Activated naive CD4-positive, alpha-beta T cell (primary cell): Measurements from ENCODE around the gene MACF1.
A peak's percentile ranks its signal among the peaks of the same experiment; 100 is the strongest.
"Not testable (repeated sequence)": the region's sequence is repeated elsewhere in the genome, so short reads cannot be mapped to it uniquely, and the experiment has no call there.

Experiments used
- DNase-seq, 4 experiments: peaks; one replicate each; lab custom pipeline; 2025; lab: John Stamatoyannopoulos, UW

MACF1 gene

DNA sequence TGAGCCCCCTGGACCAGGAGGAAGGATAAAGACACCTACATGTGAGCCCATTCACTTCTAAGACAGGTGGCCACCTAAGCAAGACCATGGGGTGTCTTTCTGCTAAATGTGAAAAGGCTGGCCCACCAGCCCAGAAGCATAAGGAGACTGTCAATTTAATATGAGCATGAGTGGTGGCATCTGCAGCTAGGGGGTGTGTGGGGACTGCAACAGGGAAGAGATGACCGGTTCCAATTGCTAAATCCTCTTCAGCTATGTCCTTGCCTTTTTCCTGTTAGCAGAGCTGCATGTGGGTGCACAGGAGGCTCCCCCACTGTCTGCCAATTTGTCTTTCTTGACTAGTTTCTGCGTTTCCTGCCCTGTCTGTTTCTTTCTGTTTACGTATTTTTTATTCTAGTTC lies 264.7 kb downstream of the MACF1 start:
- no peak for DNase-seq

DNA sequence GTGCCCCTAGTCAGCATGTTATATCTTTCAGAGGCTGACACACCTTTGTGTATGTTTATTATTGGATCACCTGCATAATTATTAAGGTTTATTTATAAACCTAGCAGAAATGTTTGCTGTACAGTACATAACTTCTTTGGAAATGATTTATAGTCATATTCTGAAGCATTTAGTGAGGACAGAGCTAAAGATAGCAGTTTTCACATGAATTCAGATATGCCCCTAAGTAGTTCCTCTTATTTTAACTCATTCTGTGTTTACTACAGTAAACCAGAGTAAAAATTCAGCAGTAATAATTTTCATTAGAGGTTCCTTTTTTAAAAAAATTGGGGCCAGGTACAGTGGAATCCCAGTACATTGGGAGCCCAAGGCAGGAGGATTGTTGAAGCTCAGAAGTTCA lies 265.5 kb downstream of the MACF1 start:
- no peak for DNase-seq

DNA sequence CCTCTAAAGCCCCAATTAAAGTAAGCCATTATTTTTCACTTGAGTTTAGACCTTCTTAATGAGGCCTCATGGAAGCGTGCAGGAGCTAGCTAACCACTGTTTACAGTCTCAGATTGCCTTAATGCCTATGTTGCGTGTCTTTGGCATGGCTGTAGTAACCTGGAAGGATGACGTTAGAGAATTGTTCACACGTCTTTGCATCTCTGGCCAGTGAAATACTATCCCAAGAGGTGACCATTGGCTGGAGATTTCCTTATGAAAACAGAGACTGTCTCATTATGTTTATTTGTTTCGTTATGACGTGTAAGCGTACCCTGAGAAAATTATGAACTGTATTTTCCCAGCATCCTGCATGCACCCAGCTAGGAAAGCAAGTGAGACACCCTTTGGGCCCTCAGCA lies 268.3 kb downstream of the MACF1 start:
- DNase-seq: no peak

DNA sequence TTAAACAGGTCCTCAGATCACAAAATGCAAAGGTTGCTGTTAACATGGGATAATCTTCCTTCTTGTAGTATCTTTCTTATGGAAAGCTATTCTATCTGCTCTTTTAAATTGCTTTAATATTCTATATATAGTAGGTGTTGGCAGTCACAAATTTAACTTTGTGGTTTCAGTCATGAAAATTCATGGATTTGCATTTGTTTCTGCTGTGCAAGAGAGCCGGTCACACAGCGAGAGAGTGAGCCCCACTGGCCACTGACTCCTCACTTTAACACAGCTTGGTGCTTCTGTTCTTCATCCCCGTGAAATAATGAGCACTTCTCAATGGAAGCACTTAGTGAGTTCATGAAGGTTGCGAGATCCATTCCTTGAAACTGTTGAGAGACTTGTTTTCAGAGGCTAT lies 268.8 kb downstream of the MACF1 start:
- no peak for DNase-seq

DNA sequence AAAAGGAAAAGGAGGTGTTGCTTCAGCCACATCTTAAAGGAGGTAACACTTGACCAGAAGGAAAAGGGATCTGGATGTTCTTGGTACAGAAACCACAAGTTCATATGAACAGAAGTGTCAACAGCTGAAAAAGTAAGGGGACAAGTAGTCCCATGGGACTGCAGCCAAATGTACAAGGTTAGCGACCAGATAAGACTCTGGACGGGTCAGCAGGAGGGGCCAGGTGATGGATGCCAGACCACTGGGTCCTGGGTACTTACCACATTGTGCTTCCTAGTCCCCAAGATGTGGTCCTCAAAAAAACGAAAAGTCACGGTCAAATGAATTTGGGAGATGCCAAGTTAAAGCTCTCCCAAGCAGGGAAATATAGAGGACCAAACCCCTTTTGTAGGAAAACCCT lies 270.3 kb downstream of the MACF1 start:
- no peak for DNase-seq

DNA sequence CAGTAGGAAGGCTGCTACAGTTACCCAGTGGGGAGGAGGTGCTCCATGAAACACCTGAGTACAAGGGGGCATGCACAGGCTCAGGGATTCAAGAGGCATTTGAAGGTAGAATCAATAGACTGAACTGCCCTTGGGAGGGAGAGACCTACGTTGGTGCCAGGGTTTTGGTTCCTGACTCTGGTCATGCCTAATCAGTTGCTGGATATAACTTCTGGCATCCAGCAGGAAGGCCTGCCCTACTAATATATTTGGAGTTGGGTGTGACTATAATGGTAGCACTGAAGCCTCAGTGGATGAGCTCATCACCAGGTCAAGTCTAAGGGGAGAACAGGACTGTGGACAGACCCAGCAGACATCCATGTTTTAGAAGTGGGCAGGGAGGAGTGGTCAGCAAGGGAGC lies 271.1 kb downstream of the MACF1 start:
- not testable (repeated sequence) for DNase-seq

DNA sequence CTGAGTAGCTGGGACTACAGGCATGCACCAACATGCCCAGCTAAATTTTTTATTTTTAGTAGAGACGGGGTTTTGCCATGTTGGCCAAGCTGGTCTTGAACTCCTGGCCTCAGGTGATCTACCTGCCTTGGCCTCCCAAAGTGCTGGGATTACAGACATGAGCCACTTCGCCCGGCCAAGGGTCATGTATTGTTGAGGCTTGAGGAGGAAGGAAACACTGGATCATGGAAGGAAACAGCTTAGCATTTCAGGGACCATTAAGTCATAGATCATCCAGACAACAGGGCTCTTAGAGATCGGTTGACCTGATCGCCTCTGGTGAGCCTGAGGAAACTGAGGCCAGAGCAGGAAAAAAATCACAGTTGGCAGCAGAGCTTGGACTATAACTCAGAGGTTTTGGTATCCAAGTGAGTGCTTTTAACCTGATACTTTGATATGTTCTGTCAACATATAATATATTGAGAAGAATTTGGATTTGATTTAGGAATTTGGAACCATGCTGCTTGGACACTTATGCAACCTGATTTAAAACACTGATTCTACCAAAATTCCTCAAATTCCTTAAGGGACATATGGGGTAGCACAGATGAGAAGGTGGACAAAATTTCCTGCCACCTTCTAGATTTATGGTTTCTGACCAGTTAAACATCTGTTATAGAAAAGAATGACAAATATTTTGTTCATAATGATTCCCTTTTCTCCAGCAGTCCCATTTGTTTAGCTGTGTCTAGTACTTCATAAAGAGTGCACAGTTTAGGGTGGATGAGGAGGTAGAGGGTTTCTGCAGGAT lies 273.8 kb downstream of the MACF1 start:
- DNase-seq: no peak

DNA sequence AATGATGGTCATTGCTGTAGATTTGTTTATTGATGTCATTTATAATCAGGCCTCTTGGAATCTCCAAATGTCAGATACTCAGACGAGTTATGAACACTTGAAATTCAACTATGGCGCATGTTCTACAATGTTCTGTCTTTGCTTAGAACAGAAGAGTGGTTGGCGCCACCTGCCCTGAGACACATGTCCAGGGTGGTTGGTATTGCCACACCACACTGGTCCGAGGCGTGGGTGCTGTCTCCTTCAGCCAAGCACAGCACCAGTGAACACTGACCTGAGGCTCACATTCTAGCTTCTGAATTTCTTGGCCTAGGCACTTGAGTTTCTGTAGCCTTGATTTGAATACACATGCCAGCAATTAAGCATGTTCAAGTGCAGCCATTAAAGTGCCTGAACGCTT lies 276.8 kb downstream of the MACF1 start:
- no peak for DNase-seq

DNA sequence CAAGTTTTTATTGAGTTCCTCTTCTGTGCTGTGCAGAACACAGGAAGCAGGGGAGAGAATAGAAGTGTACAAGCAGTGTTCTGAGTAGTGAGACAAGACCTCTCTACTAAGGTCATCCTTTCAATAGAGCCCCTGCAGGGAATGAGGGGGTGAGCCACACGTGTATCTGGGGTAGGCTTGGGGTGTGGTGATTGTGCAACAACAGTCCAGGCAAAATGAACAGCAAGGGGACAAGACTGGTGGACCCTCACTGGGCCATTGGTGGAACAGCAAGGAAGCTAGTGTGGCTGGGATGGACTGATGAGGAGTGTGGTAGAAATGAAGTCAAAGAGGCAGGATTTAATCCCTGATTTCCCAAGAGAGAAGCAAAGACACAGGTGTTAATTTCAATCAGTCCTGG lies 278.8 kb downstream of the MACF1 start:
- DNase-seq: no peak

DNA sequence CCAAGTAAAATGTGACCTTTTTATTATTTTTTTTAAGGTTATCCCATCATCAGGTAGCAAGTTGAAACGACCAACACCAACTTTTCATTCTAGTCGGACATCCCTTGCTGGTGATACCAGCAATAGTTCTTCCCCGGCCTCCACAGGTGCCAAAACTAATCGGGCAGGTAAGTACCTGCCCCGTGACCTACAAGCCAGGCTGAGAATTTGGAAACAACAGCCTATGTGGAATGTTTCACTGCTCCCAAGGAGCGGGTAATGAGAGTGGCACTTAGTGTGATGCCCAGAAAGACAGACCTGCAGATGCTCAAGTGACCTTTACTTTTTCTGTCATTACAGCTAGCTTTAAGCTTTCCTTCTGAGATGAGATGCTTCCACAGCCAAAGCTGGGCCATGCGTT lies 280.1 kb downstream of the MACF1 start:
- no peak for DNase-seq

DNA sequence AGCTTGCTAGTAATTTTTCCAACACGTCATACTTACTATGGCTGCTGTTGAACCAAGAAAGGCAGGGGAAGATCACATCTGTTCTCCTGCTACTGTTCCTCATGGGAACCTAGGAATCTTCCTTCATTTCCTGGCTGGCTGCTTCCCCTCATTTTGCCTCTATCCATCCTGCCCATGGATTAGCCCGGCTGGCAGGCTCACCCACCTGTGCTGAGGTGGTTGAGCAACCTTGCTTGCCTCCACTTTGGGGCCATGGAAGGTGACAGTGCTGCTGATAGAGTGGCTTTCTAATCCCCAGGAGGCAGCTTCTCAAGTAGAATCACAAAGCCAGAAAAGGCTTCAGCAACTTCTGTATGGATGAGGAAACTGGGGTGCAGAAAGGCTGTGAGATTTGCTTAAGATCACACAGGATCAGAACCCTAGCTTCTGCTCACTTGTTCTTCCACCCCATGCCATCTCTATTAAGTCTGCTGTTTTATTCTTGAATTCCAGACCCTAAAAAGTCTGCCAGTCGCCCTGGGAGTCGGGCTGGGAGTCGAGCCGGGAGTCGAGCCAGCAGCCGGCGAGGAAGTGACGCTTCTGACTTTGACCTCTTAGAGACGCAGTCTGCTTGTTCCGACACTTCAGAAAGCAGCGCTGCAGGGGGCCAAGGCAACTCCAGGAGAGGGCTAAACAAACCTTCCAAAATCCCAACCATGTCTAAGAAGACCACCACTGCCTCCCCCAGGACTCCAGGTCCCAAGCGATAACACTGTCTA lies 280.7 kb downstream of the MACF1 start:
- DNase-seq: no peak

DNA sequence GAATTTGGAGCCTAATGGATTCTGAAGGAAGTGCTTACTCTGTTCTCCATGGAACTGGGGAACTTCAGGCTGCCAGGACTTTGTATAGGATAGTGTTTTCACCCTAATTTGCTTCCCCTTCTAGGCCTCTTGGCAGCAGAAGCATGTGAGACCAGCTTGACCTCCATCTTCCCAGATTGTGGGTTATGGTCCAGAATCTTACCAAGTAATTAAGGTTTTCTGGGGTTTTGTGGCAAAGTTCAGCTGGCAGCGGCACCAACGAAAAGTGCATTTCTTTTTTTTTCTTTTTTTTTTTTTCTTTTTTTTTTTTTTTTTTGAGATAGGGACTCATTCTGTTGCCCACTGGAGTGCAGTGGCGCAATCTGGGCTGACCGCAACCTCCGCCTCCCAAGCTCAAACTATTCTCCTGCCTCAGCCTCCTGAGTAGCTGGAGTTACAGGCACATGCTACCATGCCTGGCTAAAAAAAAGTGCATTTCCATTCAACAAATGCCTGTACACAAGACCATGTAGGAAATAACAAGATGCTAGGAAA lies 283.6 kb downstream of the MACF1 start:
- no peak for DNase-seq

DNA sequence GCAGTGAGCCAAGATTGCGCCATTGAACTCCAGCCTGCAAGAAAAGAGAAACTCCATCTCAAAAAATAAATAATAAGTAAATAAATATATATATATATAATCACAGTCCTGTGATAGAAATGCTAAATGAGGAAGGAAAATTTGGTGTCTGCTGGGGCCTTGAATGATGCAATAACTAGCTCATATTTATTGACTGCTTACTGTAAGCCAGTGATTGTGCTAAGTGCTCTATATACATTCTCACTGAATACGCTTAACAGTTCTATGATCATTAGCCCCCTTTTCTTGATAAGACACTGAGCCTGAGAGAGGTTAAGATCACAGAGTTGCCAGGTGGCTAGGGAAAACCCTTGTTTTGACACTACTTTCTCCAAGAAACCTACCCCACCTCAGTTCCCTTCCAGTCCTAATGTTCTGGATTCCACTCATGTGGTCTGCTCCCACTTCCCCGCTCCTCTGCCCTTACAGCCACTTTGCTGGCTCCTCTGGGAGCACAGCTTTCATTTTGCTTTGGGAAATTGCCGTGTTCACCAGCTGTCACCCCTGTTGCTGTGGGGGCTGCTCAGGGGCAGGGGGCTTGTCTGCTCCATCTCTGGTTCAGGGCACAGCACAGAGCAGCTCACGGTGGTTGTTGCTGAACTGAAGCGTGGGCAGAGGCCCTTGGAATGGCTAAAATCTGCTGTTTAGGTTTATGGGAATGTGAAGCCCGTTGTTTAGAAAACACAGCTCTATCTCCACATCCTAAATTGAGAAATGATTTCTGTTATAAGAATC lies 284.5 kb downstream of the MACF1 start:
- DNase-seq: no peak

DNA sequence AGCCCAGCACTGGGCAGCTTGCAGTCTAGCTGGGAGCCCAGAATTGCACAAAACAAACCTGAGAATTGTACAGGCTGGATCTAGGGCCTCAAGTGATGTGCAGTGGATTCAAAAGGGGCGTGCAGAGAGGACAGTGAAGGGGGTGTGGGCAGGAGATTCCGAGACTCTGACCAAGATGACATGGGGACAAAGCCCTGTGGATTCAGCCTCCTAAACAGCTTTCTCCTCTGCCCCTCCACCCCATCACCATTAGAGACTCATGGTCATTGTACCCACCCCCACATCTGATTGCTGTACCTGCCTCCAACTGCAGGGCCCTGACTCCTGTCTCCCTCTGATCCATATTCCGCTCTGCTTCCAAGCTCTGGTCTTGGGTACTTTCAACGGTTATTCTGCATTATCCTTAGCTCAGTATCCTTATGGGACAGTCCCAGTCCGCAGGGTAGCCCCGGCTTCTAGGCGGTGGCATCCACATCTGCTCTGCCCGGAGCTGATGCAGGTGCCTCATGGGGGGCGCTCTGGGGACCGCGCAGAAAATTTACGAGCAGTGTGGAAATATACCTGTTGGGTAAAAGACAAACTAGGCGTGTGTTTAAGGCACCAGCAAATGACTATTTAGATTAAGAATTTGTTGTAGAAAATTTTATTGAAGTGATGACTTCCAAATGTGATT lies 285.2 kb downstream of the MACF1 start:
- no peak for DNase-seq

DNA sequence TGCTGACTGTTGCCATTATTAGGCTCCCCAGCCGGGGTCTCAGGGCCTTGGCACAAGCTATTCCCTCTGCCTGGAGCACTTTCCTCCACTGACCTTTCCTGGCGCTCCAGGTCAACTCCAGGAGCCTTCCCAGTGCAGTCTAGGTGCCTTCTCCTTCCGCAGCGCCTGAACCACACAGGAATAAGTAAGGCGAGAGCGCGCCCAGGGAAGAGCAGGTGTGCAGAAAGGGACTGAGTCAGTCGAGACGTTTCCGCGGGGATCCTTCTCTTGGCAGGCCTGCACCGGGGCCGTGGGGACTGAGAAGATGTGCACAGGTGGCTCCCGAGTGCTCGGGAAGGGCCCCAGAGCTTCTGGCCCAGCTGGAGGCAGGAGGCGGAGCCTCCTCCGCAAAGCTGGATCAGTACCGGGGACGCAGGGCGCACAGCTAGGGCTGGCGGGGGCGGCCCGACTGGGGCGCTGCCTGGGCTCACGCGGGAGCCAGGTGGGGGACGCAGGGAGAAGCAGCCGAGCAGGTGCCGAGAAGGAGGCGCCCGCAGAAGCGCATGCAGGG lies 286.2 kb downstream of the MACF1 start:
- DNase-seq: peak in 2 of 4 experiments; percentile 12 to 28

DNA sequence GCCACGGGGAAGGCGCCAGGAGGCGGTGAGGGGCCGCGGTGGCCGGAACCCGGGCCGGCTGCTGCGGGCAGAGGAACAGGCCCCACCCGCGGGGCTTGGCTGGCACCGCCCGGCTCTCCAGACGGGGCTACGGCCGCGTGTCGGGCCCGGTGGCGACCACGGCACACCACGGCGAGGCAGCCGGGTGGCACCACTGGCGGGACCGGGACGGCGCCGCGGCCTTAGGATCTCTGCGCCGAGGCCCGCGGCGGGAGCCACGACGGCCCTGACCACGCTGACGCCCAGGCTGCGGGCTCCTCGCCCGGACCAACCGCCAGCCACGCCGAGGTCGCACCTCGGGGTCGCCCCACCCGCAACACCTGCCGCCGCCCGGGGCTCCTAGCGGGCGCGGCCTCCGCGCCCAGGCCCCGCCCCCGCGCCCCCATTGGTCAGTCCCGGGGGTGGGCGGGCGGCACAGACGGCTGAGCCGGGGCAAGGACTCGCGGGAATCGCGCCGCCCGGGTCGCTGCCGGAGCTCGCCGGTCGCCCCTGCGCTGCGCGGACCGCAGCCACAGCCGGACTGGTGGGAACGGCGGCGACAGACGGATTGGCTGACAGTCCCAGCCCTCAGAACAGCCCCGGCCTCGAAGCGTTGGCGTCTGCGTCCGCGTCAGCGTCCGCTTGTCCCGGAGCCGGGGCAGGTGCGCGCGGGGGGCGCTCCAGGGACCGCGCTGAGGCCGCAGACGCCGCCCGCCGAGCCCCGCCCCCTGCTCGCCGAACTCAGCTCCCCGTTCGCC lies 286.8 kb downstream of the MACF1 start, which contains the start of gene BMP8A:
Gene BMP8A, plus strand, starts transcription at position 491 of the 776 bp plus-strand sequence. CDS start 356 bp downstream, outside the sequence.
- peak in 3 of 4 experiments; percentile 17 to 60 (median 35) for DNase-seq

DNA sequence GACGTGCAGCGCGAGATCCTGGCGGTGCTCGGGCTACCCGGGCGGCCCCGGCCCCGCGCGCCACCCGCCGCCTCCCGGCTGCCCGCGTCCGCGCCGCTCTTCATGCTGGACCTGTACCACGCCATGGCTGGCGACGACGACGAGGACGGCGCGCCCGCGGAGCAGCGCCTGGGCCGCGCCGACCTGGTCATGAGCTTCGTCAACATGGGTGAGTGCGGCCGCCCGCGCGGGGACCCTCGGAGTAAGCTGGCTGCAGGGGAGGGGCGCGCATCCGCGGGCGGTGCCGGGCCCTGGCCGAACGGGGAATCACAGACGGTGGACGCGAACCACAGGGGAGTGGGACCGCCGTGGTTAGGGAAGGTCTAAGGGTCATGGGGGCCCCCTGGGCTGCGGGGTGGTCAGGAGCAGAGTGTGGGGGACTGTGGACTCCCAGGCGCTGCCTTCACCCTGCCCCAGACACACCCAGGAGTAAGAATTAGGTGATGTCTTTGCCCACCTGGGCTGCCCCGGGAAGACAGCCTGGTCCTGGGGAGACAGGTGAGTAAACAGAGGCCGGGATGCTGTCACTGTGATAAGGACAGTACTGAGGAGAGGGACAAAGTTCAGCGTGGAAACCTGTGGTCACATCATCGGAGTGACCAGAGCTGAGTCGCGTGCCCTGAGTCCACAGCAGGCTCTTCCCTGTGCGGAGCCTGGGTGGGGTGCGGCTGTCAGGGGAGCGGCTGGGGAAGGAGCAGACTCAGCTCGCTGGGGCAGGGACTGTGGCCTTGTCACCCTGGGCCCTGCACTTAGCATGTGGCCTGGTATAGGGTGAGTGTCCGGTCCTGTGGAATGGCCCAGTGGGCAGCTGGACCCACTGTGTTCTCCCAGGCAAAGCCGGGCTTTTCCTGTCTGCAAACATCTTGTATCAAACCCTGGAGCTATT lies 287.9 kb downstream of the MACF1 start:
- DNase-seq: not testable (repeated sequence)

DNA sequence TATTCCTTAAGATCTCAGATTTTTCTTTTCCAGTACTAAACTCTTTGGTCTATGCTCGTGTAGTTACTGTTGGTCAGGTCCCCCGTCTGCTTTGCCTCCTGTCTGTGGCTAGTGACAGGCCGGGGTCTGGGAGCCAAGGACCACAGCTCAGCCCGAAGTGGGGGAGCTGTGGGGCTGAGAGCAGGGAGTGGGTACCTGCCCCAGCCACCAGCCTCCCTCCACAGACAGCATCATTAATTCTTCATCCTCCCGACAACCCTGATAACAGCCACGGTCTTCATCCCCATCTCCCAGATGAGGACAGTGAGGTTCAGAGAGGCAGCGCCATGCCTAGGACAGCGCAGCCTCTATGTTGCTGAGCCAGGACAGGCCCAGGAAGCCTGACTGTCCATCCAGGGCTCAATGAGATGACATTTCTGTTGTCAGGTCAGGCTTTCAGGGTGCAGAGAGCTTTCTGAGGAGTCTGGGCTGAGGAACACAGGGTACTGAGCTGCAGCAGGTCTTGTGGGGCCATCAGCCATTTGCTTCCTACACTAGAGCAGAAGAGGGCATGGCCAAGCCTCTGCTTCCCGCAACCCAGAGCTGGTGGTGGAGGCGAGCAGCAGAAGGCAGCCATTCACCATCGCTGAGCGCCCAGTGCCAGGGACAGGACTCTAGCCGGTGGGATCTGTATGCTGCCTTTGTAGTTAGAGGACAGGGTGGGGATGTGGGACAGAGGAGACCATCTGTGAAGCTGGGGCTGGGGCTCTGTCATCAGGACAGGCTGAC lies 288.7 kb downstream of the MACF1 start:
- DNase-seq: not testable (repeated sequence)
